ENCODE results near the gene ATP10D. TPM values are rescaled to one million over a fixed set of nuclear protein-coding genes. Genes with fewer than 3 reads are reported as not detected.
"Not testable (repeated sequence)": the region's sequence is repeated elsewhere in the genome, so short reads cannot be mapped to it uniquely, and the experiment has no call there.

Gene ATP10D
- total RNA-seq, 1 donor from 2014 or later = 1.9 TPM

- Mint-ChIP-seq H3K4me3 (no peak overlapping the region), H3K9me3 (no peaks in the 10 kb centered on the region), H3K27me3 (ENCODE audit: insufficient read depth) (no peaks in the 10 kb centered on the region), H3K4me1 (ENCODE audit: low read depth) (peaks cover 5% of the 10 kb centered on the region), H3K36me3 (ENCODE audit: low read depth) (no peaks in the 10 kb centered on the region), H3K27ac (no peak overlapping the region)
- no peak for DNase-seq (ENCODE audit: low spot score)
- intact Hi-C loops (cut with micrococcal nuclease) = no loop called here
Observed at GRCh38 chr4:47494124-47494430, 9.0 kb downstream of the ATP10D start.

GRCh38 chr4:47498899-47499298, 13.8 kb downstream of the ATP10D start:
- no peak overlapping the region for H3K4me3 Mint-ChIP-seq
- H3K27ac Mint-ChIP-seq = no peak overlapping the region
- H3K9me3 Mint-ChIP-seq = no peaks in the 10 kb centered on the region
- DNase-seq (ENCODE audit: low spot score) = no peak
- peaks cover 4% of the 10 kb centered on the region for H3K4me1 Mint-ChIP-seq (ENCODE audit: low read depth)
- intact Hi-C loops (cut with micrococcal nuclease) = no loop called here
- H3K27me3 Mint-ChIP-seq (ENCODE audit: insufficient read depth) = no peaks in the 10 kb centered on the region
- H3K36me3 Mint-ChIP-seq (ENCODE audit: low read depth) = no peaks in the 10 kb centered on the region

GRCh38 chr4:47499700-47500099, 14.6 kb downstream of the ATP10D start:
- DNase-seq (ENCODE audit: low spot score) = no peak
- Mint-ChIP-seq H3K27ac (no peak overlapping the region), H3K36me3 (ENCODE audit: low read depth) (no peaks in the 10 kb centered on the region), H3K27me3 (ENCODE audit: insufficient read depth) (no peaks in the 10 kb centered on the region), H3K4me1 (ENCODE audit: low read depth) (no peaks in the 10 kb centered on the region), H3K9me3 (no peaks in the 10 kb centered on the region), H3K4me3 (no peak overlapping the region)
- intact Hi-C loops (cut with micrococcal nuclease) = no loop called here

DNA sequence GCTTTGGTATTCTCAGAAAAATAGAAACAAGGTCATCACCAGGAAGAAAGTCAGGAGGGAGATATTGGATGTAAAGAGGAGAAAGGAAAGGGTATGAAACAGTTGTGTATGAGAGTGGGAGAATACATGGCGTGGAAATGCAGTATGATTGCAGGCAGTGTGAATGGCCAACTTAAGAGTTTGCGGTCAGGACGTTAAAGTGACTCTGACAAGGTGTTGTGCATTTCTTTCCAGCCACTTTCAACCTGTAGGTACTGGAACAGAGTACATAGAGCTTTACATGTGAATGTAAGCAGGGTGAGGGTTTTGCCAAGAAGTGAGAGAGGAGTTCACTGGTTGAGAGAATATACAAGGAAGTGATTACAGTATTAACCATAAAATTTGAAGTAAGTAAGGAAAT, 15.7 kb downstream of the ATP10D start:
- no peaks in the 10 kb centered on the region for H3K4me1 Mint-ChIP-seq (ENCODE audit: low read depth)
- no peak overlapping the region for H3K4me3 Mint-ChIP-seq
- H3K36me3 Mint-ChIP-seq (ENCODE audit: low read depth) = no peaks in the 10 kb centered on the region
- no peaks in the 10 kb centered on the region for H3K9me3 Mint-ChIP-seq
- intact Hi-C loops (cut with micrococcal nuclease) = no loop called here
- H3K27me3 Mint-ChIP-seq (ENCODE audit: insufficient read depth) = no peaks in the 10 kb centered on the region
- no peak for DNase-seq (ENCODE audit: low spot score)
- no peak overlapping the region for H3K27ac Mint-ChIP-seq

DNA sequence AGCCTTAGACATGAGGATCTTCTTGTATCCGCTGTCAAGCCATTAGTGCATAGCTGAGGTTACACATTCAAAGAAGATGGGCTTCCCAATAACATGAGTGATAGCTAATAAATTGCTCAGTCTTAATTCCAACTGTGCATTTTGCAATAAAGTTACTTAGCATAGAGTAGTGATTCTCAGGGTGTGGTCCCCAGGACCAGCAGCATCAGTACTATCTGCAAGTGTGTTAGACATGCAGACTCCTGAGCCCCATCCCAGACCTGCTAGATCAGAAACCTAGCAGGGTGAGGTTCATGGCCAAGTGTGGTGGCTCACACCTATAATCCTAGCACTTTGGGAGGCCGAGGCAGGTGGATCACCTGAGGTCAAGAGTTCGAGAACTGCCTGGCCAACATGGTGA, 20.1 kb downstream of the ATP10D start:
- intact Hi-C loops (cut with micrococcal nuclease) = no loop called here
- Mint-ChIP-seq H3K9me3 (no peaks in the 10 kb centered on the region), H3K36me3 (ENCODE audit: low read depth) (no peaks in the 10 kb centered on the region)

GRCh38 chr4:47505666-47506065, 20.6 kb downstream of the ATP10D start:
- DNase-seq (ENCODE audit: low spot score) = no peak
- intact Hi-C loops (cut with micrococcal nuclease) = no loop called here
- Mint-ChIP-seq H3K27ac (no peak overlapping the region), H3K36me3 (ENCODE audit: low read depth) (no peaks in the 10 kb centered on the region), H3K9me3 (no peaks in the 10 kb centered on the region), H3K4me1 (ENCODE audit: low read depth) (no peaks in the 10 kb centered on the region), H3K27me3 (ENCODE audit: insufficient read depth) (peaks cover 7% of the 10 kb centered on the region), H3K4me3 (no peak overlapping the region)

More for the DNA sequence above, 20.1 kb downstream of the ATP10D start:
- Mint-ChIP-seq H3K4me1 (ENCODE audit: low read depth) (no peaks in the 10 kb centered on the region), H3K27ac (no peak overlapping the region), H3K27me3 (ENCODE audit: insufficient read depth) (peaks cover 4% of the 10 kb centered on the region), H3K4me3 (no peak overlapping the region)
- DNase-seq (ENCODE audit: low spot score) = no peak

GRCh38 chr4:47510506-47511143, 25.6 kb downstream of the ATP10D start:
- peaks cover 1% of the 10 kb centered on the region for H3K36me3 Mint-ChIP-seq (ENCODE audit: low read depth)
- no peaks in the 10 kb centered on the region for H3K9me3 Mint-ChIP-seq
- no peak for DNase-seq (ENCODE audit: low spot score)
- H3K27ac Mint-ChIP-seq = no peak overlapping the region
- H3K4me3 Mint-ChIP-seq = no peak overlapping the region
- intact Hi-C loops (cut with micrococcal nuclease) = no loop called here
- H3K4me1 Mint-ChIP-seq (ENCODE audit: low read depth) = no peaks in the 10 kb centered on the region
- peaks cover 8% of the 10 kb centered on the region for H3K27me3 Mint-ChIP-seq (ENCODE audit: insufficient read depth)

DNA sequence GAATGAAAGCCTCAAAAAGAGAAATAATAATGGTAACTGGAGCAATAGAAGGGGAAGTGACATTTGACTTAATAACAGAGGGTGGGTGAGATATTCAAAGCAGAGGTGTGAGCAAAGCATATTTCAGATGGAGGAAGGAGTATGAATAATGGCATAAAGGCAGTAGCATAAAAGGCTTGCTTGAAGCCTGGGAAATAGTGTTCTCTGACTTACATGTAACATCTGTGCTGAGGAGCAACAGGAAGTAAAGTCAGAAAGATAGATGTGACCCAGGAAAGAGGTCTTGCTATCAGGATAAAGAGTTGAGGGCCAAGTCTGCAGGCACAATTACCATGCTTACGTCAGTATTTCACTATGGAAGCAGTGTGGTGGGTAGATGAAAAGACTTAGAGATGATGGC, 28.4 kb downstream of the ATP10D start:
- Mint-ChIP-seq H3K27ac (no peak overlapping the region), H3K36me3 (ENCODE audit: low read depth) (peaks cover 1% of the 10 kb centered on the region), H3K4me3 (no peak overlapping the region), H3K27me3 (ENCODE audit: insufficient read depth) (peaks cover 4% of the 10 kb centered on the region), H3K4me1 (ENCODE audit: low read depth) (no peaks in the 10 kb centered on the region), H3K9me3 (no peaks in the 10 kb centered on the region)
- DNase-seq (ENCODE audit: low spot score) = no peak
- intact Hi-C loops (cut with micrococcal nuclease) = no loop called here

DNA sequence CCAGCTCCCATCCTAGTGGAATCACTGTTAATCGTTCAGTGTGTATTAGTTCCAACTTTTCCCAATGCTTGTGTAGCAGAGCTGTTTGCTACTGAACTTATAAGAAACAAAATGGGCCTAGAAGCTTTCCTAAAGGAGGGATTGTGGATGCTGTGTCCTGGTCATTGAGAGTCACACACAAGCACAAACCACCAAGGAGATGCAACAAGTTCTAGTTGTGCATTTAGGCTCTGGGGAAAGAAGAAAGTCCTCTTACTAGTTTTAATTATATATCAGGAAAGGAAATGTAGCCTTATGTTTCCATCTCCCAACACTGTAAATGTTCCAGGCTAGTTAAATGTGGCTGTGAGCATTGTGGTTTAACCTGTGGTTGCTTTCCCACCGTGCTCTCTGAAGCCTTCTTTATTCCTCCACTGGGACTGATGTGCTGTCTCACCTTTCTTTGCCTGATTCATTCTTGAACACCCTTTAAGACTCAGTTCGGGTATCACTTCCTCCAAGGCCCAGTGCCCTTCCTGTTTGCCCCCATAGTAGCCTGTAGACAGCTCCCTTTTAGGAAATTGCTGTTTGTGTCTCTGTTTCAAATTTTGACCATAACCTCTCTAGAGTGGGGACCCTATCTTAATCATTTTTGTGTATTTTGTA, 34.3 kb downstream of the ATP10D start:
- no peaks in the 10 kb centered on the region for H3K9me3 Mint-ChIP-seq
- peaks cover 6% of the 10 kb centered on the region for H3K4me1 Mint-ChIP-seq (ENCODE audit: low read depth)
- H3K27me3 Mint-ChIP-seq (ENCODE audit: insufficient read depth) = no peaks in the 10 kb centered on the region
- H3K36me3 Mint-ChIP-seq (ENCODE audit: low read depth) = no peaks in the 10 kb centered on the region
- no peak overlapping the region for H3K4me3 Mint-ChIP-seq
- DNase-seq (ENCODE audit: low spot score) = no peak
- no peak overlapping the region for H3K27ac Mint-ChIP-seq
- intact Hi-C loops (cut with micrococcal nuclease) = no loop called here

GRCh38 chr4:47525154-47525819, 40.2 kb downstream of the ATP10D start:
- DNase-seq (ENCODE audit: low spot score) = no peak
- Mint-ChIP-seq H3K27me3 (ENCODE audit: insufficient read depth) (no peaks in the 10 kb centered on the region), H3K27ac (no peak overlapping the region), H3K36me3 (ENCODE audit: low read depth) (peaks cover 8% of the 10 kb centered on the region), H3K4me3 (no peak overlapping the region), H3K4me1 (ENCODE audit: low read depth) (no peaks in the 10 kb centered on the region), H3K9me3 (peaks cover 20% of the 10 kb centered on the region)
- intact Hi-C loops (cut with micrococcal nuclease) = no loop called here

DNA sequence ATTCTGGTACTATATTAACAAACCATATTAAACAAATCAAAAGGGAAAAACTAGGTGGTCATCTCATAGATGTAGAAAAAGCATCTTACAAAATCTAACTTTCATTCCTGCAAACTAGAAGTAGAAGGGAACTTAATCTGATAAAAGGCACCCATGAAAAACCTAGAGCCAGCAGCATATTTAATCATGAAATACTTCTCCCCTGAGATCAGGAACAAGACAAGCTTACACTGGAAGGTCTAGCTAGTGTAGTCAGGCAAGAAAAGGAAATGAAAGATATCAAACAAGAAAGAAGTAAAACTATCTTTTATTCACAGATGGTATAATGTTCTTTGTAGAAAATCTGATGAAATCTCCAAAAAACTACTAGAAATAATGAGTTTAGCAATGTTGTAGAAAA, 41.2 kb downstream of the ATP10D start:
- Mint-ChIP-seq H3K4me3 (no peak overlapping the region), H3K9me3 (peaks cover 20% of the 10 kb centered on the region), H3K27ac (no peak overlapping the region), H3K4me1 (ENCODE audit: low read depth) (peaks cover 7% of the 10 kb centered on the region), H3K36me3 (ENCODE audit: low read depth) (peaks cover 12% of the 10 kb centered on the region), H3K27me3 (ENCODE audit: insufficient read depth) (no peaks in the 10 kb centered on the region)
- DNase-seq (ENCODE audit: low spot score) = no peak
- intact Hi-C loops (cut with micrococcal nuclease) = no loop called here

GRCh38 chr4:47528646-47529045, 43.6 kb downstream of the ATP10D start:
- H3K27ac Mint-ChIP-seq; intact Hi-C loops (cut with micrococcal nuclease); H3K4me3 Mint-ChIP-seq; H3K27me3 Mint-ChIP-seq (ENCODE audit: insufficient read depth); DNase-seq (ENCODE audit: low spot score): not testable (repeated sequence)
- H3K9me3 Mint-ChIP-seq = peaks cover 20% of the 10 kb centered on the region
- H3K4me1 Mint-ChIP-seq (ENCODE audit: low read depth) = peaks cover 28% of the 10 kb centered on the region
- H3K36me3 Mint-ChIP-seq (ENCODE audit: low read depth) = peaks cover 12% of the 10 kb centered on the region

GRCh38 chr4:47530801-47531200, 45.7 kb downstream of the ATP10D start:
- Mint-ChIP-seq H3K36me3 (ENCODE audit: low read depth) (peaks cover 19% of the 10 kb centered on the region), H3K4me1 (ENCODE audit: low read depth) (peaks cover 48% of the 10 kb centered on the region), H3K4me3 (no peak overlapping the region), H3K27ac (peak overlapping the region; percentile 21), H3K9me3 (peaks cover 32% of the 10 kb centered on the region), H3K27me3 (ENCODE audit: insufficient read depth) (no peaks in the 10 kb centered on the region)
- intact Hi-C loops (cut with micrococcal nuclease) = loop anchor here (2.0 to 5.0 kb wide), 3 partner anchors 46 to 596 kb away; partner anchors contain the start of genes ATP10D and NFXL1
- no peak for DNase-seq (ENCODE audit: low spot score)

All from activated T-helper 1 cell treated with anti-CD3 and anti-CD28 coated beads, Interleukin-12 subunit alpha, Interleukin-12 subunit beta, Interleukin-2, Interleukin-4 antibody, amounts not matched to agents 30 ng/mL and 10 ng/mL and 1 ng/mL, durations not matched to agents 14 hours and 24 hours and 36 hours (primary cell).